HG02870 (cell line): Measurements from ENCODE around the gene THSD4.

Experiments used
- ATAC-seq: cut with Tn5 transposase; IDR thresholded peaks from one replicate; pipeline ENCODE4 v1.9.1; 2021; ENCODE audit warnings: mild to moderate bottlenecking, moderate library complexity; ENCODE audit not compliant: unreplicated experiment

Gene THSD4

DNA sequence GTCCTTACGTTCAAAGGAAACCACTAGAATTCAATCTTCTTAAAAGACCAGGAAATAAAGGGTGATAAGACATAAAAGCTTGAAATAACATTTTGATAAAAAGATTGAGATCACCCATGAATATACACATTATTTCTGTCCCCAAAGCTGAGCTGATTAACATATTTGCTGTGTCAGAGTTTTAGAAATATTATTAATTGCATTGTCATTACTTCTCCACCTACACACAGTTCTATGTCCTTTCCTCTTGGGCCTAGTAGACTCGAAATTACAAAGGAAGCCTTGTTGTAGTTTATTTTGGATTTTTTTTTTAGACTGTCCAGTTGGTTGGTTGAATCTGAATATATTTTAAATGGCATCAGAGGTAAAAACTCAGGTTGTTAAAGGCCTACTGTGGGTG, 614.0 kb downstream of the THSD4 start:
- no peak for ATAC-seq

- no peak for ATAC-seq
Measured at GRCh38 chr15:71730277-71731144, 615.2 kb downstream of the THSD4 start.

DNA sequence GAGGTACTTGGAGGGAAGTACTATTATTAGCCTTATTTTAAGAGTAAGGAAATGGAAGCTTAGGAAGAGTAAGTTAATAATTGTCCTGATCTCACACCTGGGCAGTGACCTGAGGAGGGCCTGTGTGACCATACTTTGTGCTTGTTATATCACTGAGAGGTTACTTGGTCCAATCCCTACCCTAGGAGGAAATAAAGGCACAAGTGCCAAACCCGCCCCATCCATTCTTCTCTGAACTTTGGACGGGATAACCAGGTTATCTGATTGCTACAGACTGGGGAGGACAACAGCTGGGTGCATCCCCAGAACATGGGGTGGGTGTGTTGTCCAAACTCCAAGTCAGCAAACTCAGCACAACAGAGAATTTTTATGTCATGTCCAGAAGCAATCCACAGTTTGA, 617.4 kb downstream of the THSD4 start:
- ATAC-seq: no peak

DNA sequence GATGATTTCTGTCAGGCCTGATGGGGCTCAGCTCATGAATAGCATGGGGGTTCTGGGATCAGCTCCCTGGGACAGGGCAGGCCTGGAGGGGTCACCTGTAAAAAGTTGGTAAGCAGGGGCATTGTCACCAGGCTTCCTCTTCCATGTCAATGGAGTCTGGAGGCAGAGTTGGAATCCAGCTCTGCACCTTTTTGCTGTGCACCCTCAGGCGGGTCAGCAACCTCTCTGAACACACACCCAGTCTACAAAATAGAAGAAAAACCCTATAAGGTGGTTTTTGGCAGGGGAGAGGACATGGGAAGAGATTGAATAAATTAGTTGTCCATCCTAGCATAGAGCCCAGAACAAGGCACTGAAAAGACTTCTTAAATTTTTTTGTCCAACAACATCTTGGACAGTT, 617.9 kb downstream of the THSD4 start:
- no peak for ATAC-seq

- no peak for ATAC-seq
Measured at GRCh38 chr15:71734709-71735384, 619.6 kb downstream of the THSD4 start.

DNA sequence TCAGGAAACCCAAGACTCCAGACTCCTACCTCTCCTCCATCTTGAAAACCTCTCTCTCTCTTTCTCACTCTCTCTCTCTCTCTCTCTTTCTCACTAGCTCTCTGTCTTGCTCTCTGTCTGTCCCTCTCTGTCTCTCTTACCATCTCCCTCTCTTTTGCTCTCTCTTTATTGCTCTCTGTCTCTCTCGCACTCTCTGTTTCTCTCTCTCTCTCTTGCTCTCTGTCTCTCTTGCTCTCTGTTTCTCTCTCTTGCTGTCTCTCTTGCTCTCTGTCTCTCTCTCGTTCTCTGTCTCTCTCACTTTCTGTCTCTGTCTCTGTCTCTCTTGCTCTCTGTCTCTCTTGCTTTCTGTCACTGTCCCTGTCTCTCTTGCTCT, 620.1 kb downstream of the THSD4 start:
- ATAC-seq: no peak

DNA sequence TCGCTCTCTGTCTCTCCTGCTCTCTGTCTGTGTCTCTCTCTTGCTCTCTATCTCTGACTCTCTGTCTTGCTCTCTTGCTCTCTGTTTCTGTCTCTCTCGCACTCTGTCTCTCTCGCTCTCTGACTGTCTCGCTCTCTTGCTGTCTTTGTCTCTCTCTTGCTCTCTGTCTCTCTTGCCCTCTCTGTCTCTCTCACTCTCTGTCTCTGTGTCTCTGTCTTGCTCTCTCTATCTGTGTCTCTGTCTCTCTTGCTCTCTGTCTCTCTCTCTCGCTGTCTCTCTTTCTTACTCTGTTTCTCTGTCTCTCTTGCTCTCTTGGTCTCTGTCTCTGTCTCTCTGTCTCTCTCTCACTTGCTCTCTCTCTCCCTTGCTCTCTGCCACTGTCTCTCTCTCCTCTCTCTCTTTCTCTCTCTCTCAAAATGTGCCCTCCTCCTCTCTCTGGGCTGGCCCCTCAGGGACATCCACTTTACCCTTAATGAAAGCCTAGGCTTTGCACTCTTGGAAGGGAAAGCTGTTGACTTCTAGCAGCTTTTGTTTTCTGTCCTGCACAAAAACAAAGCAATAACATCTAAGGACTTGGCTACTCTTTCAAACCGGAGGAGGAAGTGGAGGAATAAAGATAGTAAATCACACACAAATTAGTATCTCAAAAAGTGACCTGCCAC, 621.1 kb downstream of the THSD4 start:
- ATAC-seq: no peak

DNA sequence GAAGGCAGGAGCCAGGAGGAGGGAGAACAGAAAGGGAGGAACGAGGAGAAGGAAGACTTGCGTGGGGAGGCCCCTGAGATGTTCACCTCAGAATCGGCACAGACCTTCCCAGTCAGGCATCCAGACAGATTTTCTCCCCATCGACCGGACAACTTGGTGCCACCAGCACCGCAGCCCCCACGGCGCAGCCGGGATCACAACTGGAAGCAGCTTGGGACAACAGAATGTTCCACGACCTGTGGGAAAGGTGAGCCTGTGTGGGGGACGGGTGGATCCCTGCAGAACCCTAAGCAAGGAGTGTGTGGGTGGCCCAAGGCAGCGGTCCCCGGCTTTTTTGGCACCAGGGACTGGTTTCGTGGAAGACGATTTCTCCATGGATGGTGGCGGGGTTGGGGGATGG, 622.5 kb downstream of the THSD4 start:
- ATAC-seq: no peak

- no peak for ATAC-seq
Measured at GRCh38 chr15:71739355-71739754, 624.1 kb downstream of the THSD4 start.

GRCh38 chr15:71742964-71743363, 627.7 kb downstream of the THSD4 start:
- no peak for ATAC-seq

DNA sequence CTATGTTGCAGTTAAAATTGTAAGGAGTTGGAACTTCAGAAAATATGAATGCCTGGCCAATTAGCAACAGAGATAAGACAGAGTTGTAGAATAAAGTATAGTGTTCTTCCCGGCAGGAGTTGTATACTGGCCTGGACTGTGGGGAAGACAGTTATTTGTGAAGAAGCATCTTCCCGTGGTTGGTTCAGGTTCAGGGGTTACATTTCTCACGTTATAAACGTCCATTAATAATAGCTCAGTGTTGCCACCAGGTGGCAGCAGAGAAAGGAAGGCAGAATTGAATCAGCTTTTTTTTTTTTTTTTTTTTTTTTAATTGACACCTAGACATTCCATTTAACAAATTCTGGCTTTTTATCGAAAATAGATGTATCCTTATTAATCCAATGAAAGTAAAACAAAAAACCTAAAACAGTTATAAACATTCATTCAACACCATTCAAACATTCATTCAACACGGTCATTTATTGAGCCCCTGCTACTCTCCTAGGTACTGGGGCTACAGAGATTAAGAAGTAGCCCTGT, 628.7 kb downstream of the THSD4 start:
- no peak for ATAC-seq

DNA sequence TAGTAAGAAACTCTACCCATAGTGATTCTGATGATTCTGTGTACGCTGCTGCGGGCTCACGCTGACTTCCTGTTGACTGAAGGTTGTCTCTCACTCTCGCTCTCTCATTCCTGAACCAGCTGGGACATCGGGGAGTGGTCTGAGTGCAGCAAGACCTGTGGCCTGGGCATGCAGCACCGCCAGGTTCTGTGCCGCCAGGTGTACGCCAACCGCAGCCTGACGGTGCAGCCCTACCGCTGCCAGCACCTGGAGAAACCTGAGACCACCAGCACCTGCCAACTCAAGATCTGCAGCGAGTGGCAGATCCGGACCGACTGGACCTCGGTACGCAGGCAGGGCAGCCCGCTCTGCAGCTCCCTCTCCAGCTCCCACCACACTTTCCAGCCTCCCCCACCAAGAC, 631.4 kb downstream of the THSD4 start:
- no peak for ATAC-seq

- ATAC-seq: no peak
Measured at GRCh38 chr15:71747128-71748083, 632.1 kb downstream of the THSD4 start.

DNA sequence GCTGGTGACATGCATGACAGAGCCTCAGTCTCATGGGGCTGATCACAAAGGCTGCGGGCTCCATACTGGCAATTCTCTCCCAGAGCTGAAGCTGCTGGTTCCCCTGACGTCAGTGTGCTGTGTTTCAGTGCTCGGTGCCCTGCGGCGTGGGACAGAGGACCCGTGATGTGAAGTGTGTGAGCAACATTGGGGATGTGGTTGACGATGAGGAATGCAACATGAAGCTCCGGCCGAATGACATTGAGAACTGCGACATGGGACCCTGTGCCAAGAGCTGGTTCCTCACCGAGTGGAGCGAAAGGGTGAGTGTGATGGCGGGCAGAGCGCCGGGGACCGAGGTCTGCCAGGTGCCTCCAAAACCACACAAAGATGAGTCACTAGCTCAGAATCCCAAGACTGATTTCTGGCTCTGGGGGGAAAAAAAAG, 633.0 kb downstream of the THSD4 start:
- no peak for ATAC-seq

DNA sequence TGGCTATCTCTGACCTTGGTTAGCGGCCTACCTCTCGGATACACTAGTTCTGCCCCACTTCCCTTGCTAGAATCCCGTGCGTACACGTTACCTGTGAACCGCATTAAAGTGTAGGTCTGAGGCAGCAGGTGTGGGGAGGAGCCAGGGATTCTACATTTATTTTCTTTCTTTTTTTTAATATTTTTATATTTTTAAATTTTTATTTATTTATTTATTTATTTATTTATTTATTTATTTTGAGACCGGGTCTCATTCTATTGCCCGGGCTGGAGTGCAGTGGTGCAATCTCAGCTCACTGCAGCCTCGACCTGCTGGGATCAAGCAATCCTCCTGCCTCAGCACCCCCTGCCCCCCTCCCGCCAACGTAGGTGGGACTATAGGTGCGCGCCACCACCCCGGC, 634.2 kb downstream of the THSD4 start:
- ATAC-seq: no peak

- ATAC-seq: no peak
Measured at GRCh38 chr15:71752128-71752527, 636.9 kb downstream of the THSD4 start.

- no peak for ATAC-seq
Measured at GRCh38 chr15:71752604-71753289, 637.5 kb downstream of the THSD4 start.

- no peak for ATAC-seq
Measured at GRCh38 chr15:71753346-71753745, 638.1 kb downstream of the THSD4 start.

DNA sequence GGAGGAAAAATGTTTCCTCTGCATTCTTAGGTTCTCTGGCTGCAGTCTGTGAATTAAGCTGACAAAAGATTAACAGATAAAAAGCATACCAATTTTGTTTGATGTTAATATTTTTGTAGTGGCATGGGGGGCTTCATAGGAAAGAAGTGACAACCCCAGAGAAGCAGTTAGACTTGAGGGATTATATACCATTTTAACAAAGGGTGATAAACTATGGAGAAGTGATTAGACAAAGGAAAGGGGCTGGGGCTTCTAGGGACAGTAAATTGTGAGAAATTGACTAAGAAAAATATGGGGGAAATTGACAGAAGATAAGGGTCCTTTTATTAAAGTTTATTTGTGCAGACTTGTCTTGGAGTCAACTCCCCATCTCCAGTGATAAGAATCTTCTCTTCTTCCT, 639.4 kb downstream of the THSD4 start:
- ATAC-seq: no peak
